Thymus (tissue), 11 donors: ENCODE results near the gene ZNF79. TPM values are rescaled to one million over a fixed set of nuclear protein-coding genes. Genes with fewer than 3 reads are reported as not detected.
A peak's percentile ranks its signal among the peaks of the same experiment; 100 is the strongest.

Experiments
- DNase-seq, 9 donors: peaks; one replicate each; pipeline ENCODE4 v3.0.0-alpha.2; 2013; ENCODE audit warnings: low spot score in 9 of 9, low read depth in 6 of 9, missing footprints in 1 of 9
- H3K27ac ChIP-seq, 2 donors: one replicate each; pipeline ENCODE4 v1.5.1; 2013; ENCODE audit warnings: control low read depth in 1 of 2, low read depth in 1 of 2, low read length in 1 of 2, mild to moderate bottlenecking in 1 of 2, moderate library complexity in 1 of 2
- H3K27me3 ChIP-seq, 2 donors: one replicate each; pipeline ENCODE4 v1.5.1; 2013; ENCODE audit warnings: low read length in 1 of 2; ENCODE audit not compliant: control insufficient read depth in 2 of 2, insufficient read depth in 1 of 2
- H3K36me3 ChIP-seq, 2 donors: one replicate each; pipeline ENCODE4 v1.5.1; 2013; ENCODE audit warnings: low read length in 1 of 2, mild to moderate bottlenecking in 1 of 2, moderate library complexity in 1 of 2; ENCODE audit not compliant: control insufficient read depth in 2 of 2, insufficient read depth in 2 of 2
- H3K4me1 ChIP-seq, 2 donors: one replicate each; pipeline ENCODE4 v1.5.1; 2013; ENCODE audit warnings: low read length in 2 of 2; ENCODE audit not compliant: control insufficient read depth in 2 of 2, insufficient read depth in 2 of 2
- H3K4me3 ChIP-seq, 2 donors: one replicate each; pipeline ENCODE4 v1.5.1; 2013; ENCODE audit warnings: low read length in 2 of 2, control low read depth in 1 of 2, mild to moderate bottlenecking in 1 of 2
- H3K9me3 ChIP-seq, 2 donors: one replicate each; pipeline ENCODE4 v1.5.1; 2013; ENCODE audit warnings: low read length in 1 of 2, mild to moderate bottlenecking in 1 of 2; ENCODE audit not compliant: control insufficient read depth in 2 of 2, insufficient read depth in 1 of 2
- WGBS: extraction: QIAGEN DNeasy Blood & Tissue Kit; methylation state at CpG from one replicate; pipeline ENCODE4 v1.1.7; 2013; 5-methylcytosine and 5-hydroxymethylcytosine counted together
- polyA plus RNA-seq: library from polyadenylated mRNA; stranded (reverse); fragments of 200-250 nt; gene quantifications from one replicate; pipeline ENCODE4 v1.2.3, GENCODE V29; 2013
- total RNA-seq: library from RNA; stranded (reverse); fragments of 120-200 nt; gene quantifications from one replicate; pipeline ENCODE4 v1.2.4, GENCODE V29; 2013
- donor health status: healthy.

ZNF79 gene
- total and polyA plus RNA-seq, 2 donors: 3.3 to 8.8 TPM

GRCh38 chr9:127446713-127447415, 22.7 kb downstream of the ZNF79 start:
- Histone ChIP-seq H3K27me3 (no peaks in the 10 kb centered on the region), H3K27ac (no peak overlapping the region), H3K9me3 (no peaks in the 10 kb centered on the region), H3K4me1 (peaks cover 12 to 24% of the 10 kb centered on the region in 2 donors), H3K4me3 (no peak overlapping the region), H3K36me3 (peaks cover 69 to 76% of the 10 kb centered on the region in 2 donors)
- 97% methylated on average over 7 of the region's 7 CpGs for WGBS
- DNase-seq: no peak

DNA sequence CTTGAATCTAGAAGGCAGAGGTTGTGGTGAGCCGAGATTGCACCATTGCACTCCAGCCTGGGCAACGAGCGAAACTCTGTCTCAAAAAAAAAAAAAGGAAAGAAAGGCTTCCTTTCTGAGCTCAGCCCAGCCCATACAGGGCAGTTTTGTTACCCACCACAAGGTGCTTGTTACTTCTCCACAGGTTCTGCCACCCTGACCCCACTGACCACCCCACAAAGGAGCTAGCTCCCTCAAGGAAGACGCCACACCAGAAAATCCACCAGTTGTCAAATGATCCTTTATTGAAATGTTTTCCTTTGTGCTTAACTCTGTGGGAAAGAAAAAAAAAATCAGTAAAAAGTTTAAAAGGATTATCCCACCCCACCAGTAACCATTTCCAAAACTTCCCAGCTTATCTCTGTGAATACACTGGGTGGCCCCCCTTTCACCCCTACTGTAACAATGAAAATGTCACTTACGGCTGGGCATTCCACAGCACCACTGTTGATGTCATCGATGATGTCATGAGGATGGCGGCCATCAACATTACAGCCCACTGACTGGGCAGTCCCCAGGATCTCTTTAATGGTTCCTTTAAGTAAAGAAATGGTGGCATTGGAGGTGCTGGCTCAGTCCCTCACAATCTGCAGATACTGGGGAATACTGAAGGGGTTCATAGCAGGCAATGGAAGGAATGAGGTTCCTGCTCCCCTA, 23.4 kb downstream of the ZNF79 start:
- Histone ChIP-seq H3K9me3 (no peaks in the 10 kb centered on the region), H3K27me3 (no peaks in the 10 kb centered on the region), H3K4me3 (no peak overlapping the region), H3K36me3 (peaks cover 66 to 74% of the 10 kb centered on the region in 2 donors), H3K4me1 (peaks cover 17 to 31% of the 10 kb centered on the region in 2 donors), H3K27ac (no peak overlapping the region)
- 93% methylated on average over 7 of the region's 7 CpGs for WGBS
- DNase-seq: no peak

DNA sequence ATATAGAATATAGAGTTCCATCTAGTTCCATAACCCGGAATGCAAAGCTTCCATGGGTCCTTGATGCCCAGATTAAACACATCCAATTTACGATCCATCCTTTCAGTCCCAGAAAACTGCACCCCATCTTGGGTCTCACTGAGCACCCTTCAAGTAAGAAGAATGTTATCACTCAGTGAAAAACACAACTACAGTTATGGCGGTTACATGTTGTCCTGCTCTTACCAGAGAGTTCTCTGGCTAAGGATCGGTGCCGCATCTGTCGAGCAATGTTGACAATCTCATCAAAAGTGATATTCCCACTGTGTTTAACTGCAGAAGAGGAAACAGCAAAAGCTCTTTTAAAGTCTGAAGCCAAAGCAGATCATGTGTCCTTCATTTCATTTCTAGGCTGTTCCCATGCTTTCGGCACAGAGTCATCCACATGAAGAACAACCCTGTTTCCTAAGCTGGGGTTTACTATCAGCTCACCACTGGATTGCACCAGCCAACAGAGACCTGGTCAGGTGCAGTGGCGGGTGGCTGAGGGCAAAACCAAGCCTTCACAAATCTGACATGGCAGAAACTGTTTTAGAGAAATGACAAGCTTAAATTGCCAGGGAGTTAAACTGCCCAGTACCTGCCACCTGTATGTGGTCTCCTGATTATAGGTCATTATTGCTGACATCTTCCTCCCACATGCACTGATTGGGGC, 24.1 kb downstream of the ZNF79 start:
- H3K4me3 ChIP-seq: no peak overlapping the region
- peaks cover 18 to 31% of the 10 kb centered on the region in 2 donors for H3K4me1 ChIP-seq
- DNase-seq: no peak
- no peaks in the 10 kb centered on the region for H3K27me3 ChIP-seq
- peaks cover 60 to 69% of the 10 kb centered on the region in 2 donors for H3K36me3 ChIP-seq
- WGBS: 96% methylated on average over 8 of the region's 8 CpGs
- H3K9me3 ChIP-seq: no peaks in the 10 kb centered on the region
- no peak overlapping the region for H3K27ac ChIP-seq

- no peaks in the 10 kb centered on the region for H3K27me3 ChIP-seq
Observed at GRCh38 chr9:127449332-127449966, 25.3 kb downstream of the ZNF79 start.

DNA sequence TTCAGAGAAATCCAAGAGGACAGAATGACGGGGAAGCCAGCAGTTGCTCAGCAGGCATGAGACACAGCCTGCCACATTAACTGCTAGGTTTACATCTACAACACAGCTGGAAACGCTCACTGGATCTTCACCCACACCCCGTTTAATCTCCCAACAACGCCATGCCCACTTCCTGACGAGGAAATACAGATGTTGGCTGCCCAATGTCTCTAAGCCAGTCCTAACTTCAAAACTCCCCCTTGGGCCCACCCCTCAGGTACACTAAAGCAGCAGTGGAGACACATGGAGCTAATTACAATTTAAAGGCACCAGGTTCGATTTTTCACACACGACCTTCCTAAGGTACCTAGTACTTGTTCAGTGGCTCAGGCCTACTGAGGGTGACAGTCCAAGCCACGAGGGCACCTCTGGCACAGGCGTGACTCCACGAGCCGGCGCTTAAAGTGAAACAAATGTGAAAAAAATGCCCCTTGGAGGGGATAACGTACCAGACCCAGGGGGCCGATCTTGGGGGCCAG, 26.1 kb downstream of the ZNF79 start:
- 3% methylated on average over 14 of the region's 14 CpGs for WGBS
- H3K36me3 ChIP-seq: peaks cover 41 to 52% of the 10 kb centered on the region in 2 donors
- H3K27ac ChIP-seq: peak overlapping the region; percentile 87 to 95
- H3K4me1 ChIP-seq: peaks cover 18 to 36% of the 10 kb centered on the region in 2 donors
- no peaks in the 10 kb centered on the region for H3K9me3 ChIP-seq
- no peaks in the 10 kb centered on the region for H3K27me3 ChIP-seq
- DNase-seq: peak in 1 of 9 donors; percentile 14
- peak overlapping the region; percentile 79 to 88 for H3K4me3 ChIP-seq

More at GRCh38 chr9:127449332-127449966, 25.3 kb downstream of the ZNF79 start:
- H3K27ac ChIP-seq: no peak overlapping the region
- 86% methylated on average over 5 of the region's 5 CpGs for WGBS
- H3K9me3 ChIP-seq: no peaks in the 10 kb centered on the region
- peak overlapping the region in 1 of 2 donors; percentile 88 for H3K4me3 ChIP-seq
- peaks cover 18 to 31% of the 10 kb centered on the region in 2 donors for H3K4me1 ChIP-seq
- DNase-seq: no peak
- peaks cover 50 to 61% of the 10 kb centered on the region in 2 donors for H3K36me3 ChIP-seq

GRCh38 chr9:127450830-127451607, 26.8 kb downstream of the ZNF79 start, which contains the start of the genes LRSAM1 and RPL12:
Gene LRSAM1, plus strand, starts transcription at chr9:127451510. Its CDS starts 3,018 bp downstream, at chr9:127454528.
Gene RPL12, minus strand, starts transcription at chr9:127451406. Its CDS starts 89 bp downstream, at chr9:127451317.
- Histone ChIP-seq H3K4me1 (peaks cover 18 to 39% of the 10 kb centered on the region in 2 donors), H3K27me3 (no peaks in the 10 kb centered on the region), H3K27ac (peak within 1 kb of the TSS; percentile 87 to 95), H3K36me3 (peaks cover 36 to 45% of the 10 kb centered on the region in 2 donors), H3K9me3 (no peaks in the 10 kb centered on the region), H3K4me3 (peak within 1 kb of the TSS; percentile 79 to 88)
- DNase-seq: peak; percentile 91 to 100 (median 98)
- whole genome bisulfite sequencing: under 1% methylated on average over 71 of the region's 71 CpGs

- under 1% methylated on average over 14 of the region's 14 CpGs for WGBS
- Histone ChIP-seq H3K27me3 (no peaks in the 10 kb centered on the region), H3K36me3 (peaks cover 30 to 40% of the 10 kb centered on the region in 2 donors), H3K4me1 (peaks cover 18 to 39% of the 10 kb centered on the region in 2 donors), H3K9me3 (no peaks in the 10 kb centered on the region), H3K27ac (peak overlapping the region in 1 of 2 donors; percentile 86), H3K4me3 (peak overlapping the region; percentile 79 to 88)
- no peak for DNase-seq
Observed at GRCh38 chr9:127451608-127451857, 27.4 kb downstream of the ZNF79 start.
